Pulmonary artery endothelial cell (primary cell): ENCODE measurements around the gene CGB2. TPM values are rescaled to one million over a fixed set of nuclear protein-coding genes. Genes with fewer than 3 reads are reported as not detected.
"Not testable (repeated sequence)": the region's sequence is repeated elsewhere in the genome, so short reads cannot be mapped to it uniquely, and the experiment has no call there.

ENCODE experiments used
- DNase-seq: peaks from one replicate; pipeline ENCODE4 v3.0.0-alpha.2; 2011; ENCODE audit warnings: low read depth, low spot score
- total RNA-seq: library from RNA; depleted of rRNA; stranded (reverse); fragments of >200 nt; gene quantifications from 2 replicates; pipeline ENCODE4 v1.2.3, GENCODE V29; 2014

The CGB2 gene
- total RNA-seq, 1 donor from 2014 or later = not detected

DNA sequence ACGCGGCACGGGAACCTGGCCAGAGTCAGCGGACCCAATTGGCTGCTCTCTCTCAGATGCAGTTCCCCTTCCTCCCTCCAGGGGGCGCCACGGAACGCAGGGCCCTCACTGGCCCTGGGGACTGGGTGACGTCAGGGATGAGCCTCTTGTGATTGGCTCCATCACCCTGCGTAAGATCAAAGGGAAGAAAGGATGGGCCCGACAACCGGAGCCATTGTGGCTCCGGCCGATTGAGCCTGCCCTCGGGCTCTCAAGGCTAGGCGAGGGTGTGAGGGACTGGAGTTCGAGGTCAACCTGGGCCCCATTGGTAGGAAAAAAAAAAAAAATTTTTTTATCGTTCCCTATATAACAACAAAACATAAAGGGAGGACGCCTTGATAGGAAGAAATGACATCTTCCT lies 5.1 kb downstream of the CGB2 start, which contains the start of gene CGB1:
Gene CGB1 (minus strand): TSS at position 81 of the 400 bp plus-strand sequence. CDS start 184 bp downstream, outside the sequence.
- not testable (repeated sequence) for DNase-seq

DNA sequence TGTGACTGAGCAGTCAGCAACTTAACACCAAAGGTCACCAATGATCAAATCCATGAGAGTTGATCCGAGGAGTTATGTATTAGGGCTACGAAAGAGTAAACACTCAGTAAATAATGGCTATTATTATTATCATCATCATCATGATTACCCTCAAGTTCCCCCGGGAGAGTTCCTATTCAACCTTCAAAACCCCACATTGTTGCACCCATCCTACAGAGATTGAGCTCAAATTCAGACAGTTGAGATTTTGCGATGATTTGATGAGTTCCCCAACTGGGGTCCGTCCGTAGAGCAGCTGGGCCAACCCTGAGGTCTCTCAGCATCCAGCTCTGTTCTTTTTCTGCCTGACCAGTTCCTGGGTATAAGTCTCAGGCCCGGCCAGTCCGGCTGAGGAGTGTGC lies 6.4 kb downstream of the CGB2 start:
- not testable (repeated sequence) for DNase-seq

DNA sequence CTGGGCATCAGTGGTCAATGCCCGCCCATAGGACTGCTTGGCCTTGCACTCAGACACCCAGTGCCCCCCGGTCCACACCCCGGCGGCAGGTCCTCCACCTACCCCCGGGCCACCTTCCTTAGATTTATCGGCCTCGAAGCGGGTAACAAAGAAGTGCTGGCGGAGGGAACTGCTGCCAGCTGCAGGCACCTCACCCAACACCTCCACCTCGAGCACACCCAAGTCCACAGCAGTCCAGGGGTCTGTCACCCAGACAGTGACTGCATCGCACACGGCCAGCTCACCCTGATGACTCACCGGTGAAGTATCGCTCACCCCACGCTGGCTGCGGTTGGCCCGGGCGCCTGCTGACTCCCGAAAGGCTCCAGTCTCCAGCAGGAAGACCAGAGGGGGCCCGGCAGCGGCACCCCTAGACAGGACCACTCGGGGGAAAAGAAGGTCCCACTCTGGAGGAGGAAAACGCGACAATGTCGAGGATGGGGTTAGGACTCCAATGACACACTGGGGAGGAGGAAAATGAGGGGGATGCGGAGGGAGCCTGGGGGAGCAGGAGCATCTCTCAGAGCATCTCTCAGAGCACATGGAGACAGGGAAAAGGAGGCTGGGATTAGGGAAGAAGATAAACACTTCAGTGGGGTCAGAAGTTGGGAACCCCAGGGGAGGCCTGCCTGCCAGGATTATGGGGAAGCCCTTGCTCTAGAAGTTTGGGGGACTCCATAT lies 7.0 kb downstream of the CGB2 start:
- DNase-seq = not testable (repeated sequence)

DNA sequence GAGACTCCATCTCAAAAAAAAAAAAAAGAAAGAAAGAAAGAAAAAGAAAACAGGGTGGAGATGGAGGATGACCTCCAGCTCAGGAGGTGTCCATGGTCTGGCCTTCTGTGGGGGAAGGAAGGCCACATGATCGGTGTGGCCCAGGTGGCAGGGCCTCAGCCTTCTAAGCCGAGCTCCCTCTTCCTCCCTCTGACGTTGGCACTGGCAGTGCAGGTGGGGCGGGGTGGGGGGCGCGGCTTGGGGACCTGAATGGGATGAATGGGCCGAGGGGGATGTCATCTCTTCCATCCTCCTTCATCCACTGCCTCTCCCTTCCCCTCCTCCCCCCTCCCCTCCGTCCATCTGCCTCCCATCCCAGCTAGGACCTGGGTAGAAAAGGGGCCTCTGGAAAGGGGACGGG lies 8.0 kb downstream of the CGB2 start:
- DNase-seq = not testable (repeated sequence)

DNA sequence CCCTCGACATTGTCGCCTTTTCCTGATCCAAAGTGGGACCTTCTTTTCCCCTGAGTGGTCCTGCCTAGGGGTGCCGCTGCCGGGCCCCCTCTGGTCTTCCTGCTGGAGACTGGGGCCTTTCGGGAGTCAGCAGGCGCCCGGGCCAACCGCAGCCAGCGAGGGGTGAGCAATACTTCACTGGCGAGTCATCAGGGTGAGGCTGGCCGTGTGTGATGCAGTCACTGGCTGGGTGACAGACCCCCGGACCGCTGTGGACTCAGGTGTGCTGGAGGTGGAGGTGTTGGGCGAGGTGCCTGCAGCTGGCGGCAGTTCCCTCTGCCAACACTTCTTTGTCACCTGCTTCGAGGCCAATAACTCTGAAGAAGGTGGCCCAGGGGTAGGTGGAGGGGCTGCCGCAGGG lies 10.5 kb downstream of the CGB2 start:
- DNase-seq = no peak

DNA sequence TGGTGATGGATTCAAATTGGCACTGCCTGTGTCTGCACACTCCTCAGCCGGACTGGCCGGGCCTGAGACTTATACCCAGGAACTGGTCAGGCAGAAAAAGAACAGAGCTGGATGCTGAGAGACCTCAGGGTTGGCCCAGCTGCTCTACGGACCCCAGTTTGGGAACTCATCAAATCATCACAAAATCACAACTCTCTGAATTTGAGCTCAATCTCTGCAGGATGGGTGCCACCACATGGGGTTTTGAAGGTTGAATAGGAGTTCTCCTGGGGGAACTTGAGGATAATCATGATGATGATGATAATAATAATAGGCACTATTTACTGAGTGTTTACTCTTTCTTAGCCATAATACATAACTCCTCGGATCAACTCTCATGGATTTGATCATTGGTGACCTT lies 11.0 kb downstream of the CGB2 start:
- not testable (repeated sequence) for DNase-seq

DNA sequence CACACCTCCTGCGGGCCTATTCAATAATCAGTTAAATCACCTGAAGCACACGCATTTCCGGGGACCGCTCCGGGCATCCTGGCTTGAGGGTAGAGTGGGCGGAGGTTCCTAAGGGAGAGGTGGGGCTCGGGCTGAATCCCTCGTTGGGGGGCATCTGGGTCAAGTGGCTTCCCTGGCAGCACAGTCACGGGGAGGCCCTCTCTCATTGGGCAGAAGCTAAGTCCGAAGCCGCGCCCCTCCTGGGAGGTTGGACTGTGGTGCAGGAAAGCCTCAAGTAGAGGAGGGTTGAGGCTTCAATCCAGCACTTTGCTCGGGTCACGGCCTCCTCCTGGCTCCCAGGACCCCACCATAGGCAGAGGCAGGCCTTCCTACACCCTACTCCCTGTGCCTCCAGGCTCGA lies 11.9 kb downstream of the CGB2 start, which contains the start of gene CGB5:
Gene CGB5 (plus strand): TSS at position 301 of the 400 bp plus-strand sequence. CDS start 362 bp downstream, outside the sequence.
- DNase-seq = not testable (repeated sequence)

DNA sequence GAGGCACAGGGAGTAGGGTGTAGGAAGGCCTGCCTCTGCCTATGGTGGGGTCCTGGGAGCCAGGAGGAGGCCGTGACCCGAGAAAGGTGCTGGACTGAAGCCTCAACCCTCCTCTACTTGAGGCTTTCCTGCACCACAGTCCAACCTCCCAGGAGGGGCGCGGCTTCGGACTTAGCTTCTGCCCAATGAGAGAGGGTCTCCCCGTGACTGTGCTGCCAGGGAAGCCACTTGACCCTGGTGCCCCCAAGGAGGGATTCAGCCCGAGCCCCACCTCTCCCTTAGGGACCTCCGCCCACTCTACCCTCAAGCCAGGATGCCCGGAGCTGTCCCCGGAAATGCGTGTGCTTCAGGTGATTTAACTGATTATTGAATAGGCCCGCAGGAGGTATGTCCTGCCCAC lies 17.3 kb downstream of the CGB2 start, which contains the start of gene CGB8:
Gene CGB8 (minus strand): TSS at position 101 of the 400 bp plus-strand sequence. CDS start 372 bp downstream, outside the sequence.
- not testable (repeated sequence) for DNase-seq

DNA sequence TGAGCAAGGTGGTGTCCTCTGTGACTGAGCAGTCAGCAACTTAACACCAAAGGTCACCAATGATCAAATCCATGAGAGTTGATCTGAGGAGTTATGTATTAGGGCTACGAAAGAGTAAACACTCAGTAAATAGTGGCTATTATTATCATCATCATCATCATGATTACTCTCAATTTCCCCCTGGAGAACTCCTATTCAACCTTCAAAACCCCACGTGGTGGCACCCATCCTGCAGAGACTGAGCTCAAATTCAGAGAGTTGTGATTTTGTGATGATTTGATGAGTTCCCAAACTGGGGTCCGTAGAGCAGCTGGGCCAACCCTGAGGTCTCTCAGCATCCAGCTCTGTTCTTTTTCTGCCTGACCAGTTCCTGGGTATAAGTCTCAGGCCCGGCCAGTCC lies 18.1 kb downstream of the CGB2 start:
- not testable (repeated sequence) for DNase-seq

DNA sequence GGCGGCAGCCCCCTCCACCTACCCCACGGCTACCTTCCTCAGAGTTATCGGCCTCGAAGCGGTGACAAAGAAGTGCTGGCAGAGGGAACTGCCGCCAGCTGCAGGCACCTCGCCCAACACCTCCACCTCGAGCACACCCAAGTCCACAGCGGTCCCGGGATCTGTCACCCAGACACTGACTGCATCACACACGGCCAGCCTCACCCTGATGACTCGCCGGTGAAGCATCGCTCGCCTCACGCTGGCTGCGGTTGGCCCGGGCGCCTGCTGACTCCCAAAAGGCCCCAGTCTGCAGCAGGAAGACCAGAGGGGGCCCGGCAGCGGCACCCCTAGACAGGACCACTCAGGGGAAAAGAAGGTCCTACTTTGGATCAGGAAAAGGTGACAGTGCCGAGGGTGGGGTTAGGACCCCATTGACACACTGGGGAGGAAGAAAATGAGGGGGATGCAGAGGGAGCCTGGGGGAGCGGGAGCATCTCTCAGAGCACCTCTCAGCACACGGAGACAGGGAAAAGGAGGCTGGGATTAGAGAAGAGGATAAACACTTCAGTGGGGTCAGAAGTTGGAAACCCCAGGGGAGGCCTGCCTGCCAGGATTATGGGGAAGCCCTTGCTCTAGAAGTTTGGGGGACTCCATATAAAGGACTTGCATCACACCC lies 18.8 kb downstream of the CGB2 start:
- DNase-seq = not testable (repeated sequence)

DNA sequence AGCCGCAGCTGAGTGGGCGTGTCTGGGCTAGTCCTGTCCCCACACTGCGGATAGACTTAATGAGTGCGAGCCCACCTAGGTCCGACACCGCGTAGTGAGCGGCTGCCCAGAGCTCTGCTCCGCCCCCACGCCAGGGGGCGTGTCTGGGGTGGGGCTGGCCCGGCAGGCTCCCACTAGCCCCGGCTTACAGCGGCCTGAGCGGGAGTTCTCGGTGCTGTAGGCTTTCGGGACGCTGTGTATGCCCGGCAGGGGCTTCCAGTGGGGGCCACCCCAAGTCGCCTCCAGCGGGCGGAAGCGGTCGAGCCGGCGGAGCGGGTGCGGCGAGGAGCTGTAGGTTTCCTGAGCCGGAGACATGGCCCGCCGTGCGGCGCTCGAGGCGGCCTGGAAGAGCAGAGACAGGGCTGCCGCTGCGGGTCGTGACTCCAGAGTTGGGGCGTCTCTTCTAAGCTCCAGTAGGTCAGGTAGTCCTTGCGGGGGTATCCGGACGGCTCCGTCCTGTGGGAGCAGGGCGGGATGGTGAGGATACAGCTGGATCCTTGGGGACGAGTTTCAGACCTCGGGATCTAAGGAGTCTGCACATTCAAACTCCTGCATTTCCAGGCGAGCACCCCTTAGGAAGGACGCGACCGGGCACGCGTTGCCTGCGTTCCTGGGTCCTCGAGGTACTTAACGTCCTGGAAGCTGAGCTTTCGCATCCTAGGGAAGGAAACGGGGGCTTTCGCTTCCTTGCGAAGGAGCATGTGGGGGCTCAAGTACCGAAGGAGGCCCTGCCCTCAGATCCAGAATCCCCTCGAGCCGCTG lies 24.6 kb downstream of the CGB2 start:
- no peak for DNase-seq

DNA sequence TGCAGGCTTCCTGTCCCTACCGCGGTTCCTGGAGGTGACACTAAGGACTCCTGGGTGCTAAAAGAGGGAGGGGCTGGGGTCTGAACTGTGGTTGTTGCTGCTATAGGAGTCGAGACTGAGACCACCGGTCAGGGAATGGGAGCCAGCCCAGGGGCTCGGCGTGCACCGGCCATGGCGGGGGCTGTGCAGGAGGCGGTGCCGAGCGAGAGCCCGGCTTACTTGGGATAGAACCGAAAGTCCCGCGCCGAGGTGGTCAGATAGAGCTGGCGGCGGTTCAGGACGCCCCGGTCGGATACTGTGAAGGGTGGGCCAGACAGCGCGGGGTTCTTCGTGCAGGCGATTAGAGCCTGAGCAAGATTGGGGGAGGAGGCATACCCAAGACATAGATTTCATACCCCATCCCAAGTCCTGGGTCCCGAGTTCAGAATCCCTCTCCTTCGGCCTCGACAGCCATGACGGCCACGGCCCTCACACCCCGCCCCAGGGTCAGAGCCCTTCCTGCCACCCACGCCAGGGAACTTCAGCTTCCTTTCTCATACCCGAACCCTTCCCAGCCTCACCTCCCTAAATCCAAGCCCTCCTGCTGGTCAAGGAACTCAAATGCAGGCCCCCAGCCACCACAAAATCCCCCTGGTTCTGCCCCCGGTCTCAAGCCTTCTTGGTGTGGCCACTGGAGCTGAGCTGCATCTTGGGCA lies 25.4 kb downstream of the CGB2 start:
- not testable (repeated sequence) for DNase-seq

DNA sequence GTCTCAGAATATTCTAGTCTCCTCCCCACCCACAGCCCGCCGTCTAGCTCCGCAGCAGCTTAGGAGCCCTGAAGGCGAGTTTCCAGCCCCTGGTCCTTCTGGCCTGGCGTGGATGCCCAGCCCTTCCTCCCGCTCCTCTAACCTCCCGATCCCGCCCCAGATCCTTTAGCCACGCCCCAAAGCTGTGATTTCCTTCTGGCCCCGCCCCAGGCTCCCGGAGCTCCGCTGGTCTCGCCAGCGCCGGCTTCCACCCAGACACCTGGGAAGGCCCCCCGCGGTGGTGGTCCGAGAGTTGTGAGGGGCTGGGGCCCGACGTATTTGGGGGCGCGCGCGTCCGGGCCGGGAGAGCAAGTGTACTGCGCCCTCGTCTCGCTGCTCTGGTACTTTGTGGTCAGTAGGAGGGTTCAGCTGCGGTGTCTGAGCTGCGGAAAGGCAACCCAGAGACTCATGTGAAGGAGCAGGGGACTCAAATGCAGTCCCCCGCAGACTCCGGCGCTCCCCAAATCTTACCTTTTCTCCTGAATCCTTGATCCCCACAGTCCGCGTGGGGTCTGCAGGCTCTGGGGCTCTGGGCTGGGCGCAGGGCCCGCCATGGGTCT lies 26.0 kb downstream of the CGB2 start, which contains the start of gene CGB7:
Gene CGB7 (minus strand): TSS at position 114 of the 599 bp plus-strand sequence. CDS start 2,374 bp downstream, outside the sequence.
- no peak for DNase-seq

DNA sequence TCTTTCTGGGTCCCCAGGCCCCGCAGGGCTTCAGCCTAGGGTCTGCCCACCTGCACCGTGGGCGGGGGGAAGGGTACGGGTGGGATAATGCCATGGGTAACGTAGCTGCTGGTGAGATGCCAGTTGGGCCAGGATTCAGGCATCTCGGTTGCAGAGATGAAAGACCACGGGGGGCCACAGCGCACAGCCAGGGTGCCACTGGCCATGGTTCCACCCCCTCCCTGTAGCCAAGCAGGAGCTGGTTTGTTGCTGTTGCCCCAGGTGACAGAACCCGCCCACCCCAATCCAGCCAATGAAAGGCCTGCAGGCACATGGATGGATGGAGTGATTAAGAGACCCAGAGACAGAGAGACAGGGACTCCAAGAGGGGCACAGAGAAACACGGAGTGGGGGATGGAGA lies 26.9 kb downstream of the CGB2 start:
- DNase-seq = no peak

DNA sequence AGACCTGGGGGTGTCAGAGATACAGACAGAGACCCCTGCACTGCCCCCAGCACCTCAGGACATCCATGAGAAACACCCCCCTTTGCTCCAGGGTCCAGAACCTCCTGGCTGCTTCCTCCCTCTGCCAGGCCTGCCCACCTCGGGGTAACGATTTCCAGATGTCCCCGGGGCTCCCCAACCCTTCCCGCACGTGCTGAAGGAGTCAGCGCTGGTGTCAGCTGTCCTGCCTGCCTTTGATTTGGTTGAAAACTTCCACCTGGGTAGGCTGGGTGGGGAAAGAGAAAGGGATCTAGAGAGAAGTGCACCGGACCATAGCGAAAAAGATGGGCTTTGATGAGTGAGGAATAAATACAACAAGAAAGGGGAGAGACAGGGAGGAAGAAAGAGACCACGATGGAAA lies 27.4 kb downstream of the CGB2 start:
- DNase-seq = no peak

DNA sequence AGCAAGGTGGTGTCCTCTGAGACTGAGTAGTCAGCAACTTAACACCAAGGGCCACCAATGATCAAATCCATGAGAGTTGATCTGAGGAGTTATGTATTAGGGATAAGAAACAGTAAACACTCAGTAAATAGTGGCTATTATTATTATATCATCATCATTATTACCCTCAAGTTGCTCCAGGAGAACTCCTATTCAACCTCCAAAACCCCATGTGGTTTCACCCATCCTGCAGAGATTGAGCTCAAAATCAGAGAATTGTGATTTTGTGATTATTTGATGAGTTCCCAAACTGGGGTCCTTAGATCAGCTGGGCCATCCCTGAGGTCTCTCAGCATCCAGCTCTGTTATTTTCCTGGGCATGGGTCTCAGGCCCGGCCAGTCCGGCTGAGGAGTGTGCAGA lies 29.3 kb downstream of the CGB2 start:
- DNase-seq = no peak

DNA sequence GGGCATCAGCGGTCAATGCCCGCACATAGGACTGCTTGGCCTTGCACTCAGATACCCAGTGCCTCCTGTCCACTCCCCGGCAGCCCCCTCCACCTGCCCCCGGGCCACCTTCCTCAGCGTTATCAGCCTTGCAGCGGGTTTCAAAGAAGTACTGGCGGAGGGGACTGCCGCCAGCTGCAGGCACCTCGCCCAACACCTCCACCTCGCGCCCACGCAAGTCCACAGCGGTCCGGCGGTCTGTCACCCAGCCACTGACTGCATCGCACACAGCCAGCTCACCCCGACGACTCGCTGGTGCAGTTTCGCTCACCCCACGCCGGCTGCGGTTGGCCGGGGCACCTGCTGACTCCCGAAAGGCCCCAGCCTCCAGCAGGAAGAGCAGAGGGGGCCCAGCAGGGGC lies 29.8 kb downstream of the CGB2 start:
- DNase-seq = no peak

DNA sequence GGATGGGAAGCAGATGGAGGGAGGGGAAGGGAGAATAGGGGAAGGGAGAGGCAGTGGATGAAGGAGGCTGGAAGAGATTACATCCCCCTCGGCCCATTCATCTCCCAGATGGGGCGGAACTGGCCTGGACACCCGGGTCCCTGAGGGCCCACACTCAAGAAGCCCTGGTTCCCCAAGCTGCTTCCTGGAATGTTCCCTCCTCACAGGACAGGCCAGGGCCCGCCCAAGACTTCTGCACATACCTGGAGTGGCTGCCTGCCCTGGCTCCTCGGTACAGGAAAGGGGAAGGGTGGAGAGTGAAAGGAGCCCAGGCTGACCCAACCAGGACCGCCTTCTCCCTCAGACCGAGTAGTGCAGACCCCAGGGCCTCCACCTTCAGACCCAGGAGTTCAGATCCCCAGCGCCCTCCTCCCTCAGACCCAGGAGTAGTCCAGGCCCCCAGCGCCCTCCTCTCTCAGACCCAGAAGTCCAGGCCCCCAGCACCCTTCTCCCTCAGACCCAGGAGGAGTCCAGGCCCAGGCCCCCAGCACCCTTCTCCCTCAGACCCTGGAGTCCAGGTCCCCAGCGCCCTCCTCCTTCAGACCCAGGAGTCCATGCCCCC lies 32.4 kb downstream of the CGB2 start:
- no peak for DNase-seq

DNA sequence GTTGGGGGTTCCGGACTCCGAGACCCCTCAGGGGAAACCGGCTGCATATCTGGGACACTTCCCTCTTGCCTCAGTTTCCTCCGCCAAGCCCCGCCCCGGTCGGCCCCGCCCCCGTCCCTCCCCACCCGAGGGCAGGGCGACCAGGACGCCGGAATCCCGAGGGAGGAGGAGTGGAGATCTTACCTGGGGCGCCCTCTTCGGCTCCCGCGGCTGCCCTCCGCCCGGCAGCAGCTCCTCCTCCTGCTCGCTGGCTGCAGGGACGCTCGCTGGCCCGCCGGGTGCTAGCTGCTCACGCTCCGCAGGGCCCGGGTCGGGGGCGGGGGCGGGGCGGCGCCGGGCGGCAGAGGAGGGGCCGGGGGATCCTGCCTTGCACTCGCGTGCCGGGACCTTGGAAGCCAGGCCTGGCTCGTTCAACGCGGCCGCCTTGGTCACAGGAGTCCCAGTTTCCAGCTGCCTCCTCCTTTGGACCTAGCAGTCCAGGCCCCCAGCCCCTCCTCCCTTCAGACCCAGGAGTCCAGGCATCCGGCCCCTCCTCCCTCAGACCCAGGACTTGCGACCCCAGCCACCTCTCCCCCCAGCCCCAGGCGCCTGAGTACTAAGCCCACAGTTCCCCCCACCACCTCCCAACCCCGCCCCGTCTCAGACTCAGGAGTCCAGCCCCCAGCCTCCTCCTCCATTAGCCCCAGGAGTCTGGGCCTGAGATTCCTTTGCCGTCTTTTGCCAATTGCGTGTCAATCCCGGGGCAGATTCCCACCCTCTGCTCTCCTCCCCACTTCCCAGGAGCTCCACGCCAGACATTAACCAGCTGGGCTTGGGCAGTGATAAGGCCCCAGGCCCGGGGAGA lies 33.3 kb downstream of the CGB2 start, which contains the start of gene NTF4:
Gene NTF4 (minus strand): TSS at position 51 of the 844 bp plus-strand sequence. CDS start 2,821 bp downstream, outside the sequence.
- DNase-seq = no peak
